ENCODE data around the gene C1orf141. TPM values are rescaled to one million over a fixed set of nuclear protein-coding genes. Genes with fewer than 3 reads are reported as not detected.

C1orf141 gene
- total RNA-seq, result not detected

DNA sequence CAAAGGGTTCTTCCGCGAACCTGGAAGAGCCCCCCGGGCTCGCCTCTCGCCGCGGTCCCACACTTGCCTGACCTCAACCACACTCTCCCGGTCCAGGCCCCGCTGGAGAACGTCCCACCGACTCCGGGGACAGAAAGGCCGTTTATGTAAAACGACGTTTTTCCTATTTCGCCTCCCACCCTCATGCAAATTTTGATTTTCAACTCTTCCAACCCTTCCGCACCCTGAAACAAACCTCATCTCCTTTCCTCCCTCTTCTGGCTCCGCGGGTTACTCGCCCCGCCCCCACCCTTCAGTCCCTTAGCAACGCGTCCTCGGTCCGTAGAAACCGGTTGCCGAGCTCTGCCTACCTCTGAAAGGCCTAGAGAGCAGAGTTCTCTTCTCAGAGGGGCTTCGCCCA, at the start of gene C1orf141:
Gene C1orf141 (minus strand): TSS at position 276 of the 400 bp plus-strand sequence. CDS start 7,730 bp downstream, outside the sequence.
- H3K4me3 ChIP-seq (replicated peaks in 1 of 3), result no peak within 1 kb of the TSS
- no peaks in the 10 kb centered on the region for H3K36me3 ChIP-seq
- no peaks in the 10 kb centered on the region for H3K9me3 ChIP-seq
- H3K4me1 ChIP-seq, result peaks cover 5 to 6% of the 10 kb centered on the region in 2 donors
- peak; percentile 30 to 37 for DNase-seq
- intact Hi-C loops (cut with DNase I), result no loop called here
- TF ChIP-seq POLR2A (IDR thresholded peaks at IDR 0.05), result no peak
- TF ChIP-seq, protein P1, sequence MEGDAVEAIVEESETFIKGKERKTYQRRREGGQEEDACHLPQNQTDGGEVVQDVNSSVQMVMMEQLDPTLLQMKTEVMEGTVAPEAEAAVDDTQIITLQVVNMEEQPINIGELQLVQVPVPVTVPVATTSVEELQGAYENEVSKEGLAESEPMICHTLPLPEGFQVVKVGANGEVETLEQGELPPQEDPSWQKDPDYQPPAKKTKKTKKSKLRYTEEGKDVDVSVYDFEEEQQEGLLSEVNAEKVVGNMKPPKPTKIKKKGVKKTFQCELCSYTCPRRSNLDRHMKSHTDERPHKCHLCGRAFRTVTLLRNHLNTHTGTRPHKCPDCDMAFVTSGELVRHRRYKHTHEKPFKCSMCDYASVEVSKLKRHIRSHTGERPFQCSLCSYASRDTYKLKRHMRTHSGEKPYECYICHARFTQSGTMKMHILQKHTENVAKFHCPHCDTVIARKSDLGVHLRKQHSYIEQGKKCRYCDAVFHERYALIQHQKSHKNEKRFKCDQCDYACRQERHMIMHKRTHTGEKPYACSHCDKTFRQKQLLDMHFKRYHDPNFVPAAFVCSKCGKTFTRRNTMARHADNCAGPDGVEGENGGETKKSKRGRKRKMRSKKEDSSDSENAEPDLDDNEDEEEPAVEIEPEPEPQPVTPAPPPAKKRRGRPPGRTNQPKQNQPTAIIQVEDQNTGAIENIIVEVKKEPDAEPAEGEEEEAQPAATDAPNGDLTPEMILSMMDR (IDR thresholded peaks at IDR 0.05), result no peak
- WGBS, 2 donors, result 12 to 21% methylated on average over 28 of the region's 28 CpGs
- H3K27ac ChIP-seq, result no peak within 1 kb of the TSS
- H3K27me3 ChIP-seq, result no peaks in the 10 kb centered on the region

DNA sequence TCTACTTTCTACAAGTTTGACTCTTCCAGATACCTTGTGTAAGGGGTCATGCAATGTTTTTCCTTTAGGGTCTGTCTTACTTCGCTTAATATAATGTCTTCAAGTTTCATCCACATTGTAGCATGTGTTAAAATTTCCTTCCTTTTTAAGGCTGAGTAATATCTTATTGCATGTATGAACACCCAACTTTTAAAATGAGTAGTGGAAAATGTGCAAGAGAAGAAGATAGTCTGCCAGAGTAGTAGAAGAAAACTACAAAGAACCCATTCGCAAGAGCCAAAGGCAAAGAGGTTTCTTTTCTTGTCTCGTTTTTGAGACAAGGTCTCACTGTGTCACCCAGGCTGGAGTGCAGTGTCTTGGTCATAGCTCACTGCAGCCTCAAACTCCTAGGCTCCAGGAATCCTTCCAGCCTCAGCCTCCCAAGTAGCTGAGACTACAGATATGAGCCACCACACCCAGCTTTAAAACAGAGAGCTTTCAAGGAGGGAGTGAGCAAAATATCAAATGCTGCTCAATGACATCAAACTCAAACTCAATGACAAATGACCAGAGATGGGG, 40.8 kb upstream of the C1orf141 start:
- no peak for DNase-seq
- intact Hi-C loops (cut with DNase I), result no loop called here
- H3K4me3 ChIP-seq (replicated peaks in 1 of 3), result no peak overlapping the region
- H3K9me3 ChIP-seq, result no peaks in the 10 kb centered on the region
- no peaks in the 10 kb centered on the region for H3K27me3 ChIP-seq
- no peaks in the 10 kb centered on the region for H3K36me3 ChIP-seq
- 86 to 87% methylated on average over 3 of the region's 3 CpGs for WGBS, 2 donors
- no peak overlapping the region for H3K27ac ChIP-seq
- TF ChIP-seq, protein P1 (IDR thresholded peaks at IDR 0.05), result no peak
- TF ChIP-seq POLR2A (IDR thresholded peaks at IDR 0.05), result no peak
- H3K4me1 ChIP-seq, result no peaks in the 10 kb centered on the region

DNA sequence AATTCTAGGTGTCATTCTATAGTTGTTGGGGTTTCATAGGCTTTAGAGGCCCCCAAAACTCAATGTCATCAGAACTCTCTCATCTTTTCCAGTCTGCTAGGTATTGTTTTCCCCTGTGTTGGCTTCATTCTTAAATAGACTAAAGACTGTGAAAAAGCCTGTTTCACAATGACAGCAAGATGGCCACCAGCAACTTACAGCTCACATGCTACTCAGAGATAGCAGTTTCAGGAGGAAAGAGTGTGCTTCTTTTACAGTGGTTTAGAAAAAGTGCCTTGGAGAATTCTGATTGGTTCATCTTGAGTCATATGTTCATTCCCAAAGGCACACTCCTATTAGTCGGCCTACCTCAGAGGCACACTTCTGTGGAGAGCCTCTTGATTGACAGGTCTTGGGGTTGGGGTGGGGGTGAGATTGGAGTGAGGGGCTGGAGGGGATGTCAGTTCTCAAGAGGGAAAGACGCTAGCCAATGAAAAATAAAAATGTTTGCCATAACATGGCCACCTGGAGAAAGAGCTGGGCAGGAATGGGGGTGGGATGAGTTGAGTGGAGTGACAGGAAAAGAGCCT, 40.0 kb upstream of the C1orf141 start:
- WGBS, 2 donors, result 80 to 87% methylated on average over 2 of the region's 2 CpGs
- Histone ChIP-seq H3K27me3 (no peaks in the 10 kb centered on the region), H3K27ac (no peak overlapping the region), H3K36me3 (no peaks in the 10 kb centered on the region), H3K9me3 (no peaks in the 10 kb centered on the region), H3K4me1 (no peaks in the 10 kb centered on the region), H3K4me3 (replicated peaks in 1 of 3) (no peak overlapping the region)
- intact Hi-C loops (cut with DNase I), result no loop called here
- no peak for DNase-seq
- TF ChIP-seq, protein P1 (IDR thresholded peaks at IDR 0.05), result no peak
- TF ChIP-seq POLR2A (IDR thresholded peaks at IDR 0.05), result no peak

DNA sequence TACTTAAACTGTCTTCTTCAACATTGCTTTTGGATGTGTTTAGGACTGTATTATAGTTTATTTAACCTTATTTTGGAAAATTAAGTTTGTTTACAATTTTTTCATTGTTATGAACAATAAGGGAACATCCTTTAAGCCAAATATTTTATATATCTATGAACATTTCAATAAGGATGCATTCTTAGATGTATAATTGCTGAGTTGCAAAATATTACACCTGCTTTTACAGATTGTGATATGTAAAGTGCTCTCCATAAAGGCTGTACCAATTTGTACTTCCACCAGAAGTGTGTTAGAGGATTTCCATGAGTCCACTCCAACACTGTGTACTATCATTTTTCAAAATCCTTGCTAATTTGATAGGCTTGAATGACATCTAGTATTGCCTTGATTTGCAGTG, 39.2 kb upstream of the C1orf141 start:
- no peak for TF ChIP-seq POLR2A (IDR thresholded peaks at IDR 0.05)
- TF ChIP-seq, protein P1 (IDR thresholded peaks at IDR 0.05), result no peak
- intact Hi-C loops (cut with DNase I), result no loop called here

DNA sequence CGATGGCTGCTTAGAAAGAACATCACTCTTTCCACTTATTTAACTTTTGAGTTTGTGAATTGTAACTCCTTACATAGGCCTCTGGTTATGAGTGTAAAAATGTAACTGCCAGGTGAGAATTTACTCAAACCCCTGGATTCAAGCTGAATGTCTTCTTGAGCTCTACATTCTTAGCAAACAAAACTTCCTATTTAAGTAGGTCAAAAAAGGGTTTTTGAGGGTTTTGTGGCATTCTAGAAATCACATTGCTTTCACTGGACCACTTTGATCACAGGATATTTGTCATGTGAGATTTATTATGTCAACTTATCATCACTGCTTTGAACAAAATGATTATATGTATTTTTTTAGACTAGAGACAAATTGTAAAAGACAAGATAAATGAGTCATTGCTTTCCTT, 37.2 kb upstream of the C1orf141 start:
- DNase-seq, result no peak
- TF ChIP-seq, protein P1 (IDR thresholded peaks at IDR 0.05), result no peak
- no peak for TF ChIP-seq POLR2A (IDR thresholded peaks at IDR 0.05)
- Histone ChIP-seq H3K36me3 (no peaks in the 10 kb centered on the region), H3K9me3 (no peaks in the 10 kb centered on the region), H3K27ac (no peak overlapping the region), H3K27me3 (no peaks in the 10 kb centered on the region), H3K4me3 (replicated peaks in 1 of 3) (no peak overlapping the region), H3K4me1 (no peaks in the 10 kb centered on the region)
- 48 to 53% methylated on average over 1 of the region's 1 CpG for WGBS, 2 donors
- intact Hi-C loops (cut with DNase I), result no loop called here

More for the DNA sequence above, 39.2 kb upstream of the C1orf141 start:
- H3K4me1 ChIP-seq, result no peaks in the 10 kb centered on the region
- no peaks in the 10 kb centered on the region for H3K27me3 ChIP-seq
- no peak overlapping the region for H3K27ac ChIP-seq
- DNase-seq, result no peak
- H3K9me3 ChIP-seq, result no peaks in the 10 kb centered on the region
- H3K36me3 ChIP-seq, result no peaks in the 10 kb centered on the region
- no peak overlapping the region for H3K4me3 ChIP-seq (replicated peaks in 1 of 3)
